OCI-LY3 (cell line): ENCODE results near the gene TRIM39.

Experiments used
- CTCF ChIP-seq: fragments of 200-600, 300-600 bp; sonication (generic); IDR thresholded peaks from 2 replicates; pipeline ENCODE4 v1.5.1; 2014; ENCODE audit warnings: antibody characterized with exemption, low read length, low read depth
- EZH2phosphoT487 ChIP-seq: fragments of 200-600 bp; shearing (Covaris generic); IDR thresholded peaks from 2 replicates; pipeline ENCODE4 v1.6.1; 2018; ENCODE audit warnings: antibody characterized with exemption, mixed run types, low read depth

- no peak for TF ChIP-seq CTCF
- TF ChIP-seq EZH2phosphoT487: no peak
Observed at GRCh38 chr6:30317913-30318589, 8.7 kb upstream of the TRIM39 start.
